Measurements from ENCODE around the gene ARNT2.

DNA sequence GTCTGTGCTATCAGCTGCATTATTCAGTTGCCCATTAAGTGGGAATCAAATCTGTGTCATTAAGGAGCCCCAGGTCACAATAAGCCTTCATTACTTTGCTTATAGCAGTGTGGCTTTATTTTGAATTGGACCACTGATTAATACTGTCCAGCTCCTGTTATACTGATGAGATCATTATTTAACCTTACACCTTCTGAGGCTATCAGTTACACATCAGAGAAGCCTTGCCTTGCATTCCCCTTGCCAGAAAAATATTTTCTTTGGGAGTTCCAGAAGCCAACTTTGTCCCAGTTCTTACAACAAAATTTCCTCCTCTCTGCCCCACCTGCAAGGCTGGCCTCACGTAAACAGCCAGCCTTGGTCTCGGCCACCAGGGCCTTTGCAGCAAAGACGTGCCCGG lies 29.7 kb upstream of the ARNT2 start:
- TF ChIP-seq, protein P1, sequence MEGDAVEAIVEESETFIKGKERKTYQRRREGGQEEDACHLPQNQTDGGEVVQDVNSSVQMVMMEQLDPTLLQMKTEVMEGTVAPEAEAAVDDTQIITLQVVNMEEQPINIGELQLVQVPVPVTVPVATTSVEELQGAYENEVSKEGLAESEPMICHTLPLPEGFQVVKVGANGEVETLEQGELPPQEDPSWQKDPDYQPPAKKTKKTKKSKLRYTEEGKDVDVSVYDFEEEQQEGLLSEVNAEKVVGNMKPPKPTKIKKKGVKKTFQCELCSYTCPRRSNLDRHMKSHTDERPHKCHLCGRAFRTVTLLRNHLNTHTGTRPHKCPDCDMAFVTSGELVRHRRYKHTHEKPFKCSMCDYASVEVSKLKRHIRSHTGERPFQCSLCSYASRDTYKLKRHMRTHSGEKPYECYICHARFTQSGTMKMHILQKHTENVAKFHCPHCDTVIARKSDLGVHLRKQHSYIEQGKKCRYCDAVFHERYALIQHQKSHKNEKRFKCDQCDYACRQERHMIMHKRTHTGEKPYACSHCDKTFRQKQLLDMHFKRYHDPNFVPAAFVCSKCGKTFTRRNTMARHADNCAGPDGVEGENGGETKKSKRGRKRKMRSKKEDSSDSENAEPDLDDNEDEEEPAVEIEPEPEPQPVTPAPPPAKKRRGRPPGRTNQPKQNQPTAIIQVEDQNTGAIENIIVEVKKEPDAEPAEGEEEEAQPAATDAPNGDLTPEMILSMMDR (IDR thresholded peaks at IDR 0.05) = no peak
- no peak for TF ChIP-seq CEBPB (IDR thresholded peaks at IDR 0.05)
- TF ChIP-seq POLR2A (IDR thresholded peaks at IDR 0.05; ENCODE audit: low read length) = no peak
- TF ChIP-seq, protein P2, sequence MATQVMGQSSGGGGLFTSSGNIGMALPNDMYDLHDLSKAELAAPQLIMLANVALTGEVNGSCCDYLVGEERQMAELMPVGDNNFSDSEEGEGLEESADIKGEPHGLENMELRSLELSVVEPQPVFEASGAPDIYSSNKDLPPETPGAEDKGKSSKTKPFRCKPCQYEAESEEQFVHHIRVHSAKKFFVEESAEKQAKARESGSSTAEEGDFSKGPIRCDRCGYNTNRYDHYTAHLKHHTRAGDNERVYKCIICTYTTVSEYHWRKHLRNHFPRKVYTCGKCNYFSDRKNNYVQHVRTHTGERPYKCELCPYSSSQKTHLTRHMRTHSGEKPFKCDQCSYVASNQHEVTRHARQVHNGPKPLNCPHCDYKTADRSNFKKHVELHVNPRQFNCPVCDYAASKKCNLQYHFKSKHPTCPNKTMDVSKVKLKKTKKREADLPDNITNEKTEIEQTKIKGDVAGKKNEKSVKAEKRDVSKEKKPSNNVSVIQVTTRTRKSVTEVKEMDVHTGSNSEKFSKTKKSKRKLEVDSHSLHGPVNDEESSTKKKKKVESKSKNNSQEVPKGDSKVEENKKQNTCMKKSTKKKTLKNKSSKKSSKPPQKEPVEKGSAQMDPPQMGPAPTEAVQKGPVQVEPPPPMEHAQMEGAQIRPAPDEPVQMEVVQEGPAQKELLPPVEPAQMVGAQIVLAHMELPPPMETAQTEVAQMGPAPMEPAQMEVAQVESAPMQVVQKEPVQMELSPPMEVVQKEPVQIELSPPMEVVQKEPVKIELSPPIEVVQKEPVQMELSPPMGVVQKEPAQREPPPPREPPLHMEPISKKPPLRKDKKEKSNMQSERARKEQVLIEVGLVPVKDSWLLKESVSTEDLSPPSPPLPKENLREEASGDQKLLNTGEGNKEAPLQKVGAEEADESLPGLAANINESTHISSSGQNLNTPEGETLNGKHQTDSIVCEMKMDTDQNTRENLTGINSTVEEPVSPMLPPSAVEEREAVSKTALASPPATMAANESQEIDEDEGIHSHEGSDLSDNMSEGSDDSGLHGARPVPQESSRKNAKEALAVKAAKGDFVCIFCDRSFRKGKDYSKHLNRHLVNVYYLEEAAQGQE (IDR thresholded peaks at IDR 0.05) = no peak
- TF ChIP-seq ZFP36 (IDR thresholded peaks at IDR 0.05; ENCODE audit: borderline replicate concordance, partially characterized antibody) = no peak

Data from A549 (cell line).